Measurements from ENCODE around the gene SHISA9.

GRCh38 chr16:12881182-12881581, 20.2 kb upstream of the SHISA9 start:
- no peak for TF ChIP-seq CTCF (IDR thresholded peaks at IDR 0.05)
- no peak for TF ChIP-seq POLR2A (IDR thresholded peaks at IDR 0.05; ENCODE audit: low read depth)
- no peak for TF ChIP-seq POLR2AphosphoS5 (IDR thresholded peaks at IDR 0.05)
- TF ChIP-seq EP300 (IDR thresholded peaks at IDR 0.05), result no peak

Data from esophagus muscularis mucosa (tissue), 4 donors.